GM04504 (cell line): ENCODE measurements around the gene GPC6.

Experiments
- DNase-seq: peaks from one replicate; pipeline ENCODE4 v3.0.0-alpha.2; 2012; ENCODE audit warnings: low read depth

GPC6 gene

DNA sequence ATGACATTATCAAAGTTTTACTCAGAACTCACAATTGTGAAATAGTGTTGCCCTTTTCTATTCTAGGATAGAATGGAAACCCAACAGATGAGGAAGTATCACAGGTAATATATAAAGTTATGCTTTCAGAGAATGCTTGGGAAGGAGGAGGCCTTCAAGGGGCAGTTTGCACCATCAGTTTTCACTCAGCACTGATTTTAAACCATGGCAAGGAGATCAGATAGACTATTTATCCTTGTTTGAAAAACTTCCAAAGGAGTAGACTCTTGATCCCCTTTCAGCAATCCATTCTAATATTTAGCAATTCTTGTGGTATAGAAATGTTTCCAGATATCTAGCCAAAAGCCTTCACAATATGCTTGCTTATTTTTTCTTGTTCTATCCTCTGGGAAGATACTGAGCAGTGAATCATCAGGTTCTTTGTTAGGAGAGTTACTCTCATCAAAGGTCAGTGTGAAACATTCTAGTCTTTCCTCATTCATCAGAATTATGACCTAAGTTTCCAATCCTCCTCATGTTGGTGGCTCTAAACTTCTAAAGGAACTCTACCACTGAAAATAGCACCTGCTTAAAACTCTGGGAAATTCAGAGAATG lies 3.8 kb downstream of the GPC6 start:
- peak; percentile 65 for DNase-seq

DNA sequence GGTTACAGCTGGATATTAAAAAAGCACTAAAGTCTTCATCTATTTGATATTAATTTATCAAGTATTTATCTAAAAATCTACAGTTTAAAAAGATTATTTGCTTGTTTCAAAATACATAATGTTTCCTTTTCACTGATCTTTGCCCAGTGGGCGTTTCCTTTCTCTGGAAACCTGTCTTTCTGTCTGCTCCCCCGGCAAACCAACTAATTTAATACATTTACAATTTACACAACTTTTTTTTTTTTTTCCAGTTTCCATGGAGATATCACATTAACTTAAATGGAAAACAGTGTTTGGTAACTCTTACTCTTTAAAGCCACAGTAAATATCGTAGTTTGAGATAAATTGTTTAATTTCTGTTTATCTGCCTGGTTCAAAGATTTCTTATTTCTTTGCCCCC lies 5.3 kb downstream of the GPC6 start:
- DNase-seq, result no peak

DNA sequence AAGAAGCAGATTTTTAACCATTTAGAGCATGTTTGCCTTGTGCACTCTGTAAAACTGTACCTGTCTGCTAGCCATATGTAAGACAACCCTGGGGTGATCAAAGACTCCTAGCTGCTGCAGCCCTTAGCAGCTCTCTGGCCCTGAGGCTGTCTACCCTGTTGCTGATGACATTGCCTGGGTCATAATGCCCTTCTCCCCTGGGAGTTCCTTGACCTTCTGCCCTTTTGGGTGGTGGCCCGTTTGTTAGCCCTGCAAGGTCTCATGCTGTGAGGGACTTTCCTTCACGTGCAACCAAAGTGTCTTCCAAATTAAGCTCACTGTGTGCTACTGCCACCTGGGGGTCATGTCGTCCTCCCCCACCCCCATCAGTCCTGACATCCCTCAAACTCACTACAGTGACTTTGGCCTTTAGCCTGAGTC lies 7.4 kb downstream of the GPC6 start:
- DNase-seq, result no peak

DNA sequence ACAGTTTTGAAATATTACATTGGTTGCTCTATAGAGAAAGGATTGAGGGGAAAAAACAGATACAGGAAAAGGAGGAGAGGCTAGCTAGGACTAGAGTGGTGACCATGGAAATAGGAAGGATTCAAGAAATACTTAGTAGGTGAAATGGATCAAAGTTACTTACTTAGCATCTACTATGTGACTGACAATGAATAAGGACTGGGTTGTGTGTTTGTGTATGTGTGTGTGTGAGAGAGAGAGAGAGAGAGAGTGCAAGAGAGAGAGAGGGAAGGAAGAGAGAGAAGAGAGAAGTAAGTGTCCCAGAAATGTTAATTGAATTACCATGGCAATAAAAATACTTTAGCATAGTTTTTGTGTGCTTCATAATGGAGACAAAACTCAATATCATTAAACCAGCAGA lies 7.9 kb downstream of the GPC6 start:
- no peak for DNase-seq

DNA sequence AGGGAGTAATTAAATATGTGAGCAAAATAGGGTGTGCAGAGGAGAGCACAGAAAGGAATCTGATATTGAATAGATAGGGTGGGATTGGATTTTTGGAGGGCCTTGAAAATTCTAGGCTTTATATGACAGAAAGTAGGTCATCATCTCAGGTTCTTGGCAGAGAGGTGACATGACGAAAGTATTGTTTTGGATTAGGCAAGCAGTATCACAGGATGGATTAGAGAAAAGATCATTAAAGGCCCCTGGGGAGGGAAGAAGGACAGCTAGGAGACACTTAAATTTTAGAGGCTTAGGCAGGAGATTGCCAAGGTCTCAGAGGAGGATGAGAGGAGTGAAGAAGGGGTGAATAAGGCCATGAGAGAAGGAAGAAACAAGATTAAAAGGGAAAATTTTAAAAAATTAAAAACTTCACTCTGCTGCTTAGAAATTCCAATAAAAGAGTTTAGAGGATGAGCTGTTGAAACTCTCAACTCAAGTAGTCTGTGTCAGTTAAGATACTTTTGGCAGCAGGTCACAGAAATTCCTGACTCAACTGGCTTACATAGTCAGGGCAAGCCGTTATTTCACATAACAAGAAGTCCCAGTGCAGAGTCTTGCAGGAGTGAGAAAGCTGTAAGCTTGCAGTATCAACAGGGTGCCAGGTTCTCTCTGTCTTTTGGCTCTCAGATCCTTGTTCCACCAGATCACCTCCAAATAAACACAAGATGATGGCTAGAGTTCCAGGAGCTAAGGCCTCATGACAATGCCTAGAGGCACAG lies 8.8 kb downstream of the GPC6 start:
- DNase-seq, result peak; percentile 75

DNA sequence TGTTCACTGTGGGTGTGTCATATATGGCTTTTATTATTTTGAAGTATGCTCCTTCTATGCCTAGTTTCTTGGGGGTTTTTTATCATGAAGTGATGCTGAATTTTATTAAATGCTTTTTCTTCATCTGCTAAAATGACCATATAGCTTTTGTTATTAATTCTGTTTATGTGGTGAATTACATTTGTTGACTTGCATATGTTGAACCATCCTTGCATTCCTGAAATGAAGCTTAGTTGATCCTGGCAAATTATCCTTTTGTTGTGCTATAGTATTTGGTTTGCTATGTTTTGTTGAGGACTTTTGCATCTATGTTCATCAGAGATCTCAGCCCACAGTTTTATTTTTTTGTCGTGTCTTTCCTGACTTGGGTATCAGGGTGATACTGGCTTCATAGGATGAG lies 12.1 kb downstream of the GPC6 start:
- no peak for DNase-seq

DNA sequence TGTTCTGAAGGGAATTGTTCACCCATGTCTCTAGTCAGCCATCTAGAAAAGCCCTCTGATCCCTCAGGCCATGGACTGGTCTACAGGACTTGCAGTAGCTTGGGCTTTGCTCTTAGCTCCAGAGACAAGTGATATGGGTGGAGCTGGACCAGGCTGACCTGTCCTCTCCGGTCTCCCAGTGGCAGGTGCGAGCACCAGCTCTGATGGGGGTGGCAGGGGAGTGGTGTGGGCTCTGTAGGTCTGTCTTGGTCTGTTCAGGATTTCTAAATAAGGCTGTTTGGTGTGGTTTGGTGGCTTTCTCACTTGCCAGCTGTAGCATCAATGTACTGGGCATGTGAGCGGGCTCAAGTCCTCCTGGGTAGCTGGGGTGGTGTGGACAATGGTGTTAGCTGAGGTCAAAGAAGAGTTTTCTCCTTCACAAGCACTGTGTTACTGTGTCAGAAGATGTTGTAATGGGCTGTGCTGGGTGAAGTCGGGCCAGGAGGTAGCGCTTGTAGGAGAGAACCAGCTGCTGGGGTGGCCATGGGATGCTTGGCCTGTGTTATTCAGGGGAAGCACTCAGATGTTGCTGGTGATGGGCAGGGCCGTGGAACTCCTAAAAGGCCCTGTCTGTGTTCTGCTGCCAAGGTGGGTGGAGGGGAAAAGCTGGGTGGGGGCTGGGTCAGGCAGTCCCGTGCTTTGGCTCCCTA lies 16.9 kb downstream of the GPC6 start:
- DNase-seq, result no peak

DNA sequence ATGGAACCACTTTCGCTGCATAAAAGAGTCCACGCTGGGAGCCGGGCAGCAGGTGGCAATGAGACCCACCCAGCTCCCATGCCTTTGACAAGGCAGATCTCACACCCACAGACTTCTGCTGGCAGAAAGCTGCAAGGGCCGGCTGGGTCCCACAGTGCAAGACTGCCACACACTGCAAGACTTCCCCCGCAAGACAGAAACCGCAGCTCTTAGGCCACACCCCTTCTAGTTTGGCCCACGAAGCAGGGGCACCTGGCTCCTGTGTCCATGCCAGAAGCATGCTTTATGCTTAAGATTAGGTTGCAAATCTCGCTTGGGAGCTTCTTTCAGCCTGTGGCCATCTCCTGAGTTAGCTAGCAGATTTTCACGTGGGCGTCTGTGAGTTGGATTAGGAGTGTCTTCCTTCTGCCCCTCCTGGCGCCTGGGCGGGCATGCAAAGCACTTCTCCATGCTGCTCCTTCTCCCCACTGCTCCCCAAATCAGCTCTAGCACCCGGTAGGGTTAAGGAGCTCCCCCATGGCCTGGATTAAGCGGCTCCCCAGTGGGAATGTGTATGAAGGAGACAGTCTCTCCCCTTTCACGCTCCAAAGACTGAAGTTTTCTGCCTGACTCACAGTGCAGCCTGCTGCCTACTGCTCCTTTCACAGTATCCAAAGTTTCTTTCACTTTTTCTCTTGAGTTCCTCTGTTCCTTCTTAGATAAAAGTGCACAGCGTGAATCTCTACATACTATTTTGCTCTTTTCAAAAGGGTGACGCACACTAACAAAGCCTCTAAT lies 17.7 kb downstream of the GPC6 start:
- DNase-seq, result no peak

DNA sequence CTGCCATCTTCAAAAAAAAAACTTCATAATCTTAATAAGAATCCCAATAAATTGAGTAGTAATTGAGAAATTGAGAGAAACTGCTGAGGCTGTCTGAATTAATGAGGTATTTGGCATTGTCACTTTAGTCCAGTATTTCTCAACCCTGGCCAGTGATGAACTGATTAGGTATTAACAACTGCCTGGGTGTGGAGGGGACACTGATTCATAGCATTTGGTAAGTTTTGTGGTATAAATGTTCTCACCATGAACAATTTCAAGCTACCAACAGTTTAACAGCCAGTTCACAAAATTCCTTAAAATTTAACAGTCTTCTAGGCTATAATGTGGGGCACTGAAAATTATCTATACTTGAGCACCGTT lies 18.3 kb downstream of the GPC6 start:
- no peak for DNase-seq

DNA sequence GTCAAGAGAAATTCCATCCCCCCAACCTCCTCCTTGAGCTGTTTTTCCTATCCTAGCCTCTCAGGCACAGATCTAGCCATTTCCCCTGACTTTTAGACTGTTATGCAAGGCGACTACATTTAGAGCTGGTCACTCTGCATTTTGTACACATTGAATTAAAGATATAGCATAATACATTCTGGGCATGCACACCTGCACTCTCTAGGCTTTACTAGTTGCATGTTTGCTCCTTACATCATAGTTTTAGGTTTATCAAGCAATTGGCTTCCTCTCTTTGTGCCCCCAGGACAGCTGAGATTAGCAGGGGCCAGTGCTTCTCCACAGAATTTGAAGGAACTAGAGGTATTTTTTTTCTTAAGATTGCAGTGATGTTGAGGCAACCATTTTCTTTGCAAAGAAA lies 19.5 kb downstream of the GPC6 start:
- no peak for DNase-seq

DNA sequence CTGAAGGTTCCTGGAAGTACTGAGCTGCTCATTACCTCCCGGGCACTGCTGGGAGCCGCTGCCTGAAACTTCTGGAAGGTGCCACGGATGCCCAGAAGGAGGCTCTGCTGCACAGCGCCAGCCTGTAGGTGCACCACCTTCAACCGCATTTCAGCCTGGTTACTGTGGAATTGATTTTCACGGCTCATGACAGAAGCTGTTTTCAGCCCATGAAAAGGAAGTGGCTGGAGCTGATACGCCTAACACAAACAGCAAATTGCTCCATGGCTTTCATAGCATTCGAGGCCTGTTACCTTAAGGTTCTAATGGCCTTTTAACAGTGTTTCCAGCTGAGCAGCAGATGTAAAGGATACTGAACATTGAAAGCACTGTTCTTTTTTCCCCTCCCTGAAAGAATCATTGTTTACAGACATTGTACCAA lies 22.0 kb downstream of the GPC6 start:
- DNase-seq, result no peak

DNA sequence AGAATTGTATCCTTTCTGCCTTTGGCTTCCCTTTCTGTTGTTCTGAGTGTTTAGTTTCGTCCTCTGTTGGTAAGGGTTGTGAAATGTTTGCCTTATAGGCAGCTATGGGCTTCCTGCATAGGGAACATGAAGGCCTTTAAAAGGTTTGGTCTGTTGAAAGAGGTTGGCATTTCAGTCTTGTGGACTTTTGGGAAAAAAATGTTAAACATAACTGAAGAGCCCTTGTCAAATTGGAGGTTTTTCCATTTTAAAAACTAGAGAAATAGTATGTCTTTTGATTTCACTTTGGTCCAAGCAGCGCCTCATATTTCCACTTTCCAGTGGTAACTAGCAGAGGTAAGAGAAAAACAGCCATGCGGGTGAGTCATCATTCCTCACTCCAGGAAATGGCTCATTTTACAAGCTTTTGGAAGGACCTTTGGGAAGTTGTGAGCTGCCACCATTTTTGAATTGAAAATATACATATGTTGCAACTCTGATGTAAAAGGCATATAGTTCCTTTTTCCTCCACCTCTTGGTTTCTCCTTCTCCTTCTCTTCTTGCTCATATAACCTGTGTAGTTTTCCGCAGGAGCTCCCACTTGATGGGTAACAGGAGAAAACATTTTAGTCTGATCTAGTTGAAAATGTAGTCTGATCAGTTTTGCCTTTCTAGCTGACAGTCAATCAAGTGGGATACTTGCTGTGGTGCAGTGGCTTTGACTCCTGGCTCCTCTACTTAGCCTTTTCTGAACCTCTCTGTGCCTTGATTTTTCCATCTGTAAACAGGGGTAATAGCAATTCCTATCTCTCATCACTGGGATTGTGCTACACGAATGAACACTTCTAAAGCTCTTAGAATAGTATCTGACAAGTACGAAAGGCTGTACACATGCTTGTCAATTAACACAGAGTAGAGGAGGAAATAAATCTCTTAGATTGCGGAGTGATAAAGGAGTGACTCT lies 23.0 kb downstream of the GPC6 start:
- DNase-seq, result peak; percentile 58

DNA sequence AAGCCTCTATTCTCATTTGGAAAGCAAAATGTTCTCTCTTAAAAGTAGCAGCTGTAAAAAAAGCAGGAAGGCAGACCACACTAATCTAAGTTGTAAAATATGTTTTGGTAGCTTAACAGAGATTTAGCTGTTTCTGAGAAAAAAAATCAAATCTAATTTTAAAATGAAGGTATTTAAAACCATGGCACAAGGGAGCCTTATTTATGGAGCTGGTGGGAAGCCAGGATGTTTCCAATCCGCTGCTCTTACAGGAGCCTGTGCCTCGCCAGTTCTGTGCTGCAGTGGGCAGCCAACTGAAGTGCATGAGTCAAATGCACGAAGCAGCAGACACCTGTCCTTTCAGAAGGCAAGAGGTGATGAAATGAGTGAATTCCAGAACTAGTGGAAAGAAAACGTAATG lies 28.2 kb downstream of the GPC6 start:
- no peak for DNase-seq

DNA sequence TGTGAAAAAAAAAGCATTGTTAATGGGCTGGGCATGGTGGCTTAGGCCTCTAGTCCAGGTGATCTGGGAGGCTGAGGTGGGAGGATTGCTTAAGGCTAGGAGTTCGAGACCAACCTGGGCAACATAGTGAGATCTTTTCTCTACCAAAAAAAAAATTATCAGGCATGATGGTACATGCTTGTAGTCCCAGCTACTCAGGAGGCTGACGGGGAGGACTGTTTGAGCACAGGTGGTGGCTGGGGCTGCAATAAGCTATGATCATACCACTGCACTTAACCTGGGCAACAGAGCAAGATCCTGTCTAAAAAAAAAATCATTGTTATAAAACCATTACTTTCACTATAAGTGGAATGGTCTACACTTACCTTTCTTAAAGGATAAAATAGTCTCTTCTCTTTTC lies 30.4 kb downstream of the GPC6 start:
- DNase-seq, result no peak

DNA sequence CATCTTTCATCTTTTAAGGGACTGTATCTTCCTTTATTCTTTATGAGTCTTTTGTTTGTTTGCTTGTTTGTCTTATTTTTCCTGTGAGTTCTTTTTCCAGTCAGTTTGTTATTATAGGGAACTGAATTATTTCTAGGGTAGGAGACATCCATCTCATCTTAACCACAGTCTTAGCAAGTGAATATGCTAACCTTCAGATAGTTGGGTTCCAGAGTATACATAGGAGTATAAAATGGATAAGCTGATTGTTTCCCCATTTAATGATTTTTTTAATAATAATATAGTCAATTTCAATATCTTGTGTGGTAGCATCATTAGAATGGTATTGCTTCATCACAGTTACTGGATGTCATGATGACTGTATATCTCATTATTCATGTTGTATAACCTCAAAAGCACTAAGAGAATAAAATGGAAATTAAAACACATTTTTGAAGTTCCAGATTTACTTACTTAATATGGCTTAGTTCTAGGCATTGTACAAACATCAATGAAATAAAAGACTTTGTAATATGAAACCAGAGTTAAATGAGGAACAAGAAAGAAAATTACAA lies 33.0 kb downstream of the GPC6 start:
- DNase-seq, result no peak

DNA sequence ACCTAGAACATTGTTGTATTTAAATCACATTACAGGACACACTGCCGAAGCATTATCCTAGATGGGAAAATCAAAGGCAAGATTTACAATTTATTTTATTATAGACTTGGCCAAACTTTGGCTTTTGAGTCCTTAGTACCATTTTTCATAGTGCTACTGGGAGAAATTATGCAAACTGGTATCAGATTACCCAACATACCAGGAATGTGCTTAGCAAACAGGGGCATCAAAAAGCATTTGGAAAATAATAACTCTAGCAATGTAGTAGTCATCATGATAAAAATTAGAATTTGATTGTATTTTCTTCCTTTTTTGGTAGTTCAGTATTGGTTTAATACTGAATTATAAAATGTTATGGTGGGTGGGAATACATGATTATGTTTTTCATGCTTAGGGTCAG lies 34.0 kb downstream of the GPC6 start:
- DNase-seq, result no peak

DNA sequence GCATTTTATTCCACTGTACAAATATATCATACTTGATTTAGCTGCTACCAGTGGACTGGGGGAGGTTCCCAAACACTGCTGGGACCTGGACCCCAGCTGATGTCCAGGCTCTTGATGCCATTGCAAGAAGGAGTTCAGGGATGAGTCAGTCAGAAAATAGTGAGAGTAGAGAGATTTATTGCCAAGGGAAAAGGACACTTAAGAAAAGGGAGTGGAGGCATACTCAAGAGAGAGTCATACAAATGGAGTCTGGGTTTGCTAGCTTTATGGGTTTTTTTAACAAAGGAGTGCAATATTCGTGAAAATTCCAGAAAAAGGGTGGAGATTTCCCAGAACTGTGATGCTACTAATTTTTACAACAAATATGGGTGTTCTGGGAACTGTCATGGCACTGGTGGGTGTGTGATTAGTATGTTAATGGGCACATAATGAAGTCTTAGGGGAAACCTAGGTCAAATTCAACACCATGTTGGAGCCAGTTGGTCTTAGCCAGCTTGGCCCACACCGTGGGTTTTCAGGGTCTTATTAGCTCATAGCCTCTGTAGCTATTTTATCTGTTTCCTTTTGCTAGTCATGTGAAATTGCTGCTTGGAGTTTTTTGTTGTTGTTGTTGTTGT lies 36.2 kb downstream of the GPC6 start:
- DNase-seq, result peak; percentile 80

DNA sequence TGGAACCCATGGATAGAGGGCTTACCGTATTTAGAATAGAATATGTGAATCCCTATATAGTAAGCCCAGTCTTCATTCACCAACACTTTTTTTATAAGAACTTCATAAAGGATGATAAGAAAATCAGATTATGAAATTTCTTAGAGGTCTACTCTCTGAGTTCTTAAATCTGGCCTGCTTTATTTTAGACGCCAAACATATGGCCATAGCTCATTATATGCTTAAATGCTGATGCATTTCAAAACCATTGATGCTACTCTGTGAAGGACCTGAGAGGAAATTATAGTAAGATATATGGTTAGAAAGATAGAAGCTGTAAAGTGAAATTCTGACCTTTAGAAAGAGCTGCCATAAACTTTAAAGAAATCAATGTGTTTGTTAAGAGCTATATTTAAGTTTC lies 38.3 kb downstream of the GPC6 start:
- DNase-seq, result no peak

DNA sequence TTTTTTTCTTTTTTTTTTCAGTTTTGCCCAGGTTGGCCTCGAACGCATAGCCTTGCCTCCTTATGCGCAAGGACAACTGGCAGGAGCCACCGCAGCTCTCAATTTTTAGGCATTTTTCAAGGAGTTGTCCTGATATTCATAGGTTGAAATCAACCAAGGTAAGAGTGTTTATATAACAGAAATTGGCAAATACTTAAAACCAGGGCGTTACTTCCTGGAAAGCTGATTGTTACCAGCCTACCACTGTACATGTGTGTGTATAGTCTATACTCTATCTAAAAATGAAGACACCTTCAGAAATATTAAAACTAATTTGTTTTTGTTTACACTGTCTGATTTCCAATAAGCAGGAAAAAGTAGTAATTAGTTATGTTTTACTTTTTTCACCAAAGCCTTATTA lies 39.2 kb downstream of the GPC6 start:
- DNase-seq, result no peak

DNA sequence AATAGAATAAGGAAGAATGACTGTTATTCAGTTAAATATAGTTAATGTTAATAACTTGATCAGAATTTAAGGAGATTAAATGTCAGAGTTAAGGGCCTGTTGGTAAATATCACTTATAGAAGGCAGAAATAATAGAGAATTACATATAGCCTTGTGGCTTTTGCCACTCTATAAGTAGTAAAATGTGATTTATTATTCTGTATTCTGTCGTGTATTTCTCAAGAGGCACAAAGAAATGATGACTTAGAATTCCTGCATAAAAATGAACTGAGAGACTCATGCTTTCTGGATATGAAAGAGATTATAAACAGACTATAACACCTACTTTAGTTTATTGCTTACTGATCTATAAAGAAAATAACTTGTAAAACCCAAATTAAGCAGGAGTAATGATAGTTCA lies 40.1 kb downstream of the GPC6 start:
- no peak for DNase-seq
